IPS-15b (cell line): ENCODE measurements around the gene CD52.

Experiments
- H3K27me3 ChIP-seq: one replicate; pipeline ENCODE4 v1.6.1; 2013; ENCODE audit warnings: low read length; ENCODE audit not compliant: control insufficient read depth, insufficient read depth
- H3K36me3 ChIP-seq: one replicate; pipeline ENCODE4 v1.6.1; 2013; ENCODE audit warnings: low read length; ENCODE audit not compliant: control insufficient read depth, insufficient read depth
- H3K4me1 ChIP-seq: one replicate; pipeline ENCODE4 v1.6.1; 2013; ENCODE audit warnings: mild to moderate bottlenecking, low read length; ENCODE audit not compliant: control insufficient read depth, insufficient read depth
- H3K4me3 ChIP-seq: one replicate; pipeline ENCODE4 v1.5.1; 2013; ENCODE audit warnings: low read depth, low read length
- H3K9ac ChIP-seq: one replicate; pipeline ENCODE4 v1.6.1; 2013; ENCODE audit warnings: low read depth, mild to moderate bottlenecking, low read length
- H3K9me3 ChIP-seq: one replicate; pipeline ENCODE4 v1.6.1; 2013; ENCODE audit warnings: mild to moderate bottlenecking, low read length; ENCODE audit not compliant: control insufficient read depth, insufficient read depth

Gene CD52

GRCh38 chr1:26367441-26367840 is 49.7 kb downstream of the CD52 start:
- Histone ChIP-seq H3K9ac (no peak overlapping the region), H3K27me3 (peaks cover 21% of the 10 kb centered on the region), H3K9me3 (no peaks in the 10 kb centered on the region), H3K36me3 (no peaks in the 10 kb centered on the region), H3K4me3 (no peak overlapping the region), H3K4me1 (no peaks in the 10 kb centered on the region)

GRCh38 chr1:26368006-26368405 is 50.2 kb downstream of the CD52 start:
- Histone ChIP-seq H3K4me3 (no peak overlapping the region), H3K9me3 (no peaks in the 10 kb centered on the region), H3K4me1 (no peaks in the 10 kb centered on the region), H3K9ac (no peak overlapping the region), H3K27me3 (peaks cover 15% of the 10 kb centered on the region), H3K36me3 (no peaks in the 10 kb centered on the region)

- no peaks in the 10 kb centered on the region for H3K36me3 ChIP-seq
- no peaks in the 10 kb centered on the region for H3K9me3 ChIP-seq
- no peaks in the 10 kb centered on the region for H3K4me1 ChIP-seq
- H3K9ac ChIP-seq, result no peak overlapping the region
- no peak overlapping the region for H3K4me3 ChIP-seq
- H3K27me3 ChIP-seq, result peaks cover 13% of the 10 kb centered on the region
Measured at GRCh38 chr1:26368486-26368885, 50.7 kb downstream of the CD52 start.
